SK-N-SH (cell line): Measurements from ENCODE around the gene SIM1. TPM values are rescaled to one million over a fixed set of nuclear protein-coding genes. Genes with fewer than 3 reads are reported as not detected.

Experiments
- CTCF ChIA-PET: fragments of 300-600, 350-600 bp; formaldehyde crosslinking; extraction: SDS; loops from one replicate; lab custom pipeline; 2021; lab: Yijun Ruan, JAX
- POLR2A ChIA-PET: fragments of 350-600 bp; sonication (Branson Sonifier 250); formaldehyde crosslinking; extraction: SDS; loops from one replicate; lab custom pipeline; 2020; ENCODE audit warnings: antibody characterized with exemption, inconsistent platforms; lab: Yijun Ruan, JAX
- DNase-seq: peaks from one replicate; pipeline ENCODE4 v3.0.0; 2012
- H2AFZ ChIP-seq: fragments of 200-600 bp; sonication (generic); 2 replicates; pipeline ENCODE4 v1.8.1; 2016; ENCODE audit warnings: antibody characterized with exemption, mild to moderate bottlenecking, low read depth
- H3F3A ChIP-seq: fragments of 200-600 bp; sonication (generic); replicated peaks from 2 replicates; pipeline ENCODE3; 2016; ENCODE audit warnings: antibody characterized with exemption, mild to moderate bottlenecking; ENCODE audit not compliant: insufficient read depth
- H3K27ac ChIP-seq, 2 experiments: fragments of 200-500 bp in 1 of 2; fragments of 200-600 bp in 1 of 2; sonication (Bioruptor generic) in 1 of 2; sonication (generic), shearing (Covaris generic) in 1 of 2; 2 replicates each; pipeline versions ENCODE4 v1.5.1 to v1.6.1; 2014 to 2016; ENCODE audit warnings: low read depth in 2 of 2, inconsistent platforms in 1 of 2, low read length in 1 of 2, mild to moderate bottlenecking in 1 of 2, mixed read lengths in 1 of 2
- H3K27me3 ChIP-seq: fragments of 200-600 bp; sonication (generic), shearing (Covaris generic); 2 replicates; pipeline ENCODE4 v1.6.1; 2016; ENCODE audit warnings: mixed run types; ENCODE audit not compliant: insufficient read depth
- H3K36me3 ChIP-seq, 2 experiments: fragments of 200-500 bp in 1 of 2; fragments of 200-600 bp in 1 of 2; sonication (Bioruptor generic) in 1 of 2; sonication (generic) in 1 of 2; replicated peaks in 1 of 2; 2 replicates each; pipeline versions ENCODE3 to v1.5.1; 2014 to 2016; ENCODE audit warnings: low read length in 1 of 2, mild to moderate bottlenecking in 1 of 2; ENCODE audit not compliant: insufficient read depth in 2 of 2, control insufficient read depth in 1 of 2
- H3K4me1 ChIP-seq, 2 experiments: fragments of 200-500 bp in 1 of 2; fragments of 200-600 bp in 1 of 2; sonication (Bioruptor generic) in 1 of 2; sonication (generic), shearing (Covaris generic) in 1 of 2; 2 replicates each; pipeline versions ENCODE4 v1.5.1 to v1.6.1; 2014 to 2016; ENCODE audit warnings: low read depth in 1 of 2, low read length in 1 of 2, mixed run types in 1 of 2; ENCODE audit not compliant: insufficient read depth in 2 of 2, control insufficient read depth in 1 of 2
- H3K4me2 ChIP-seq: fragments of 200-600 bp; sonication (generic), shearing (Covaris generic); 2 replicates; pipeline ENCODE4 v1.6.1; 2017; ENCODE audit warnings: mixed run types
- H3K4me3 ChIP-seq, 2 experiments: fragments of 200-500 bp in 1 of 2; fragments of 200-600 bp in 1 of 2; sonication (Bioruptor generic) in 1 of 2; sonication (generic), shearing (Covaris generic) in 1 of 2; 2 replicates each; pipeline versions ENCODE4 v1.5.1 to v1.8.1; 2014 to 2016; ENCODE audit warnings: low read depth in 2 of 2, inconsistent platforms in 1 of 2, low read length in 1 of 2, mild to moderate bottlenecking in 1 of 2, mixed read lengths in 1 of 2, moderate library complexity in 1 of 2
- H3K79me2 ChIP-seq: fragments of 200-600 bp; sonication (generic); 2 replicates; pipeline ENCODE4 v1.8.1; 2017; ENCODE audit warnings: mild to moderate bottlenecking; ENCODE audit not compliant: insufficient read depth
- H3K9ac ChIP-seq: fragments of 200-600 bp; sonication (generic); 2 replicates; pipeline ENCODE4 v1.6.1; 2017; ENCODE audit warnings: mixed run types
- H3K9me2 ChIP-seq: fragments of 200-600 bp; sonication (generic); 2 replicates; pipeline ENCODE4 v1.6.1; 2017; ENCODE audit warnings: mixed run types
- H3K9me3 ChIP-seq: fragments of 200-600 bp; sonication (generic); 2 replicates; pipeline ENCODE4 v1.6.1; 2017; ENCODE audit warnings: mixed run types, mild to moderate bottlenecking, moderate library complexity
- H4K20me1 ChIP-seq: fragments of 200-600 bp; sonication (generic); 2 replicates; pipeline ENCODE4 v1.6.1; 2017; ENCODE audit warnings: mild to moderate bottlenecking, mixed run types; ENCODE audit not compliant: insufficient read depth
- CTCF ChIP-seq: fragments of 200-600 bp; sonication (generic); IDR thresholded peaks from 2 replicates; pipeline ENCODE4 v1.6.1; 2017; ENCODE audit warnings: antibody characterized with exemption, mild to moderate bottlenecking, moderate library complexity
- ELF1 ChIP-seq: IDR thresholded peaks from 2 replicates; pipeline ENCODE4 v1.4.0; 2012
- FOSL2 ChIP-seq: IDR thresholded peaks from 2 replicates; pipeline ENCODE4 v1.4.0; 2012; ENCODE audit warnings: low read depth, mild to moderate bottlenecking, moderate library complexity, borderline replicate concordance
- GABPA ChIP-seq: IDR thresholded peaks from 2 replicates; pipeline ENCODE4 v1.4.0; 2012; ENCODE audit warnings: low read depth, mild to moderate bottlenecking
- IRF3 ChIP-seq: fragments of 150-350 bp; IDR thresholded peaks from 2 replicates; pipeline ENCODE4 v1.6.1; 2016; ENCODE audit warnings: mild to moderate bottlenecking, low read depth, low read length
- JUND ChIP-seq: IDR thresholded peaks from 2 replicates; pipeline ENCODE4 v1.4.0; 2012
- MEF2A ChIP-seq: IDR thresholded peaks from 2 replicates; pipeline ENCODE4 v1.4.0; 2012; ENCODE audit warnings: low read depth, borderline replicate concordance
- NFIC ChIP-seq: IDR thresholded peaks from 2 replicates; pipeline ENCODE4 v1.4.0; 2012; ENCODE audit warnings: borderline replicate concordance
- POLR2AphosphoS5 ChIP-seq: IDR thresholded peaks from 2 replicates; pipeline ENCODE4 v1.6.1; 2012; ENCODE audit warnings: low read depth, low read length
- RAD21 ChIP-seq: IDR thresholded peaks from 2 replicates; pipeline ENCODE4 v1.6.1; 2012; ENCODE audit warnings: mild to moderate bottlenecking, low read length
- RFX5 ChIP-seq: IDR thresholded peaks from 2 replicates; pipeline ENCODE4 v1.6.1; 2012; ENCODE audit warnings: mild to moderate bottlenecking, improper control_type of control experiment, low read length
- RXRA ChIP-seq: IDR thresholded peaks from 2 replicates; pipeline ENCODE4 v1.4.0; 2012; ENCODE audit warnings: low read depth, mild to moderate bottlenecking, borderline replicate concordance
- SIN3A ChIP-seq: IDR thresholded peaks from 2 replicates; pipeline ENCODE4 v1.6.1; 2012; ENCODE audit warnings: low read depth, mild to moderate bottlenecking, low read length, moderate library complexity, borderline replicate concordance
- SMC3 ChIP-seq: IDR thresholded peaks from 2 replicates; pipeline ENCODE4 v1.6.1; 2012; ENCODE audit warnings: low read depth, low read length, improper control_type of control experiment
- USF2 ChIP-seq: fragments of 150-350 bp; IDR thresholded peaks from 2 replicates; pipeline ENCODE4 v1.6.1; 2017; ENCODE audit warnings: antibody characterized with exemption, low read length, low read depth, borderline replicate concordance
- YY1 ChIP-seq: IDR thresholded peaks from 2 replicates; pipeline ENCODE4 v1.4.0; 2012; ENCODE audit warnings: low read depth, mild to moderate bottlenecking
- ZBTB33 ChIP-seq: IDR thresholded peaks from 2 replicates; pipeline ENCODE4 v1.4.0; 2012; ENCODE audit warnings: low read depth, borderline replicate concordance
- WGBS: methylation state at CpG from one replicate; pipeline ENCODE4 v1.1.6; 2017; ENCODE audit warnings: low lambda C conversion rate; 5-methylcytosine and 5-hydroxymethylcytosine counted together
- polyA plus RNA-seq, 3 experiments: library from polyadenylated mRNA; depleted of rRNA; stranded (reverse); fragments of >200 nt; gene quantifications; 2 replicates each; pipeline ENCODE4 v1.2.3, GENCODE V29; 2012

Gene SIM1
- polyA plus RNA-seq, 1 of the 3 experiments (the other 2 are of a cell fraction) = not detected

GRCh38 chr6:100484474-100484873, 19.8 kb upstream of the SIM1 start (continued):
- TF ChIP-seq YY1 (no peak), USF2 (no peak), CTCF (no peak), SIN3A (no peak), FOSL2 (no peak)

GRCh38 chr6:100482698-100483097, 18.0 kb upstream of the SIM1 start:
- no peaks in the 10 kb centered on the region for H3K9me3 ChIP-seq
- no peaks in the 10 kb centered on the region for H4K20me1 ChIP-seq
- no peaks in the 10 kb centered on the region for H3F3A ChIP-seq
- peaks cover 12% of the 10 kb centered on the region; the same call in 1 of the 2 replicates for H3K27me3 ChIP-seq
- H3K9me2 ChIP-seq = no peaks in the 10 kb centered on the region
- H3K36me3 ChIP-seq = no peaks in the 10 kb centered on the region
- TF ChIP-seq JUND = no peak
- no peak for TF ChIP-seq ELF1
- no peak for TF ChIP-seq RFX5
- no peak for TF ChIP-seq RXRA
- no peak for TF ChIP-seq RAD21
- no peak for TF ChIP-seq POLR2AphosphoS5
- no peak for TF ChIP-seq GABPA
- TF ChIP-seq MEF2A = no peak
- TF ChIP-seq NFIC = no peak
- TF ChIP-seq SMC3 = no peak
- TF ChIP-seq IRF3 = no peak
- TF ChIP-seq ZBTB33 = no peak
- ChIA-PET POLR2A (no interaction called here), CTCF (interaction anchor here (1.1 to 1.4 kb wide), 2 partner anchors 175 to 384 kb away, joined by 3 to 5 read pairs; no protein-coding TSS in a partner anchor)
- 3% methylated on average over 2 of the region's 2 CpGs for WGBS
- H3K9ac ChIP-seq = no peak overlapping the region
- no peak overlapping the region for H3K4me3 ChIP-seq
- no peaks in the 10 kb centered on the region for H3K79me2 ChIP-seq
- H3K4me1 ChIP-seq = no peaks in the 10 kb centered on the region
- H3K27ac ChIP-seq = no peak overlapping the region
- H3K4me2 ChIP-seq = no peak overlapping the region
- H2AFZ ChIP-seq = no peak overlapping the region
- DNase-seq = no peak
